Testis (tissue), 3 donors: ENCODE measurements around the gene SLC30A10. TPM values are rescaled to one million over a fixed set of nuclear protein-coding genes. Genes with fewer than 3 reads are reported as not detected.
"Not testable (repeated sequence)": the region's sequence is repeated elsewhere in the genome, so short reads cannot be mapped to it uniquely, and the experiment has no call there.

ENCODE experiments used
- DNase-seq: peaks from one replicate; pipeline ENCODE4 v3.0.0-alpha.2; 2019
- H3K27ac ChIP-seq, 2 donors: fragments of 200-600 bp; sonication (generic); one replicate each; pipeline ENCODE4 v1.5.1; 2019
- H3K27me3 ChIP-seq: fragments of 200-600 bp; sonication (generic); one replicate; pipeline ENCODE4 v1.5.1; 2019
- H3K36me3 ChIP-seq: fragments of 200-600 bp; sonication (generic); one replicate; pipeline ENCODE4 v1.5.1; 2017; ENCODE audit warnings: low read depth; ENCODE audit errors: missing control alignments
- H3K4me1 ChIP-seq: fragments of 200-600 bp; sonication (generic); one replicate; pipeline ENCODE4 v1.5.1; 2019
- H3K4me3 ChIP-seq, 2 donors: fragments of 200-600 bp; sonication (generic); one replicate each; pipeline ENCODE4 v1.5.1; 2017 to 2019
- H3K9me3 ChIP-seq: fragments of 200-600 bp; sonication (generic); one replicate; pipeline ENCODE4 v1.5.1; 2017
- POLR2A ChIP-seq: fragments of 450-650 bp; IDR thresholded peaks from one replicate; pipeline ENCODE4 v1.6.1; 2017; ENCODE audit warnings: antibody characterized with exemption, mild to moderate bottlenecking, moderate library complexity
- WGBS, 2 donors: methylation state at CpG; one replicate each; pipeline ENCODE4 v1.1.5; 2018; 5-methylcytosine and 5-hydroxymethylcytosine counted together
- intact Hi-C: fragments of 100-400 bp; cut with DNase I; formaldehyde crosslinking; loops from one replicate; pipeline ENCODE4 v1.15.1; 2023; ENCODE audit warnings: low total_unique reads
- polyA plus RNA-seq: library from polyadenylated mRNA; stranded (reverse); fragments of 350-450 nt; fragmentation: Illumina TruSeq; extraction: RNeasy Lipid Tissue Mini Kit (QIAGEN cat#74804); gene quantifications from one replicate; pipeline ENCODE4 v1.2.3, GENCODE V29; 2014; ENCODE audit warnings: low read depth, low replicate concordance; ENCODE audit not compliant: insufficient read depth
- total RNA-seq, 2 donors: library from RNA; depleted of rRNA; stranded (reverse); fragments of >200 nt; gene quantifications; one replicate each; pipeline ENCODE4 v1.2.3, GENCODE V29; 2016
- TF ChIP-seq, protein P1 (sequence below), 3 experiments: fragments of 450-650 bp in 2 of 3; fragments of 200-600 bp in 1 of 3; sonication (generic) in 1 of 3; IDR thresholded peaks; one replicate each; pipeline ENCODE4 v1.5.1; 2016 to 2019; ENCODE audit warnings: antibody characterized with exemption in 3 of 3, mild to moderate bottlenecking in 2 of 3, moderate library complexity in 1 of 3

The SLC30A10 gene
- total and polyA plus RNA-seq, 3 donors from 2014 or later, result 2.2 to 4.0 (median 2.4) TPM

DNA sequence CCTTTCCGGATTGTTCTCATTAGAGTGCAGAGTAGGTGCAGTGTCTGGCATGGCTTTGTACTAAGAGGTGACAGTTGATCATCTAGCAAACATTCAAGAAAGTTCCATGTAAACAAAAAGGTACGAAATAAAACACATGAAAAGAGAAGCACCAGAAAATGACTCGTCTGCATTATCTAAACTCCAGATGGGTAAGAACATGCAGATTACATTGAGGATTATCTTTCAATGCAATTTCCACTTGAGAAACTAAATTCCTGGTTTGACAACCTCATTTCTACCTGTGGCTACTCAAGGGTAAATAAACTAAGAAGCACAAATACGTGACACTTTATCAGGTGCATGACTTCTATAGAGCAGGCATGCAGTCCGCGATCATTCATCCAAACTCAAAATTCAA, 17.6 kb downstream of the SLC30A10 start:
- intact Hi-C loops, result no loop called here
- Histone ChIP-seq H3K4me1 (no peaks in the 10 kb centered on the region), H3K9me3 (no peaks in the 10 kb centered on the region), H3K4me3 (no peak overlapping the region), H3K36me3 (no peaks in the 10 kb centered on the region), H3K27ac (no peak overlapping the region), H3K27me3 (no peaks in the 10 kb centered on the region)
- TF ChIP-seq POLR2A, result no peak
- TF ChIP-seq, protein P1, sequence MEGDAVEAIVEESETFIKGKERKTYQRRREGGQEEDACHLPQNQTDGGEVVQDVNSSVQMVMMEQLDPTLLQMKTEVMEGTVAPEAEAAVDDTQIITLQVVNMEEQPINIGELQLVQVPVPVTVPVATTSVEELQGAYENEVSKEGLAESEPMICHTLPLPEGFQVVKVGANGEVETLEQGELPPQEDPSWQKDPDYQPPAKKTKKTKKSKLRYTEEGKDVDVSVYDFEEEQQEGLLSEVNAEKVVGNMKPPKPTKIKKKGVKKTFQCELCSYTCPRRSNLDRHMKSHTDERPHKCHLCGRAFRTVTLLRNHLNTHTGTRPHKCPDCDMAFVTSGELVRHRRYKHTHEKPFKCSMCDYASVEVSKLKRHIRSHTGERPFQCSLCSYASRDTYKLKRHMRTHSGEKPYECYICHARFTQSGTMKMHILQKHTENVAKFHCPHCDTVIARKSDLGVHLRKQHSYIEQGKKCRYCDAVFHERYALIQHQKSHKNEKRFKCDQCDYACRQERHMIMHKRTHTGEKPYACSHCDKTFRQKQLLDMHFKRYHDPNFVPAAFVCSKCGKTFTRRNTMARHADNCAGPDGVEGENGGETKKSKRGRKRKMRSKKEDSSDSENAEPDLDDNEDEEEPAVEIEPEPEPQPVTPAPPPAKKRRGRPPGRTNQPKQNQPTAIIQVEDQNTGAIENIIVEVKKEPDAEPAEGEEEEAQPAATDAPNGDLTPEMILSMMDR (IDR thresholded peaks at IDR 0.05), result no peak
- WGBS, 2 donors, result 81 to 86% methylated on average over 6 of the region's 6 CpGs
- no peak for DNase-seq

DNA sequence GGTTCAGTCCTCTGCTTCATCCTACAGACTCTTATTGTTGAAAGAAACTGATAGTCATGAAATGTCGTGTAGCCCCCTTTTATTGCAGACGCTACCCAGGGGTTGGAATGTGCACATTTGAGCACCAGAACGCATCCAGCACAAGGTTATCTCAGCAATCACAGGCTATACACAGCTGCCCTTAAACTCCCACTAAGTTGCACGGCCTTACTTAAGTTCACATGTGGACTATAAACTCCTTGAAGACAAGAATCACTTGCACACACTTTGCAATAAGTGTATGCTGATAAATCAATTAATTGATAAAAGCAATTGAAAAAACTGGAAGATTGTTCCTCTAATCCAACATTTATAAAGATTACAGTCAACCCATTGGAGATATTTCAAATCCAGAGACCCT, 18.9 kb downstream of the SLC30A10 start:
- 63 to 82% methylated on average over 4 of the region's 4 CpGs for whole genome bisulfite sequencing, 2 donors
- intact Hi-C loops, result no loop called here
- no peaks in the 10 kb centered on the region for H3K36me3 ChIP-seq

GRCh38 chr1:219908170-219908569, 20.2 kb downstream of the SLC30A10 start:
- H3K9me3 ChIP-seq, result no peaks in the 10 kb centered on the region

More for the DNA sequence above, 18.9 kb downstream of the SLC30A10 start:
- H3K9me3 ChIP-seq, result no peaks in the 10 kb centered on the region
- H3K4me1 ChIP-seq, result no peaks in the 10 kb centered on the region
- H3K27me3 ChIP-seq, result no peaks in the 10 kb centered on the region
- no peak overlapping the region for H3K27ac ChIP-seq
- DNase-seq, result no peak
- no peak overlapping the region for H3K4me3 ChIP-seq
- no peak for TF ChIP-seq POLR2A

GRCh38 chr1:219907772-219908070, 20.6 kb downstream of the SLC30A10 start:
- Histone ChIP-seq H3K9me3 (no peaks in the 10 kb centered on the region), H3K27ac (no peak overlapping the region), H3K4me1 (no peaks in the 10 kb centered on the region), H3K27me3 (no peaks in the 10 kb centered on the region), H3K36me3 (no peaks in the 10 kb centered on the region), H3K4me3 (no peak overlapping the region)
- no peak for DNase-seq
- intact Hi-C loops, result no loop called here
- WGBS, 2 donors, result 87 to 89% methylated on average over 1 of the region's 1 CpG
- no peak for TF ChIP-seq POLR2A
- TF ChIP-seq, protein P1 (IDR thresholded peaks at IDR 0.05), result no peak

More at GRCh38 chr1:219908170-219908569, 20.2 kb downstream of the SLC30A10 start:
- 90 to 92% methylated on average over 3 of the region's 3 CpGs for WGBS, 2 donors
- TF ChIP-seq, protein P1 (IDR thresholded peaks at IDR 0.05), result no peak
- no peak for TF ChIP-seq POLR2A
- DNase-seq, result no peak
- no peaks in the 10 kb centered on the region for H3K36me3 ChIP-seq
- intact Hi-C loops, result no loop called here
- H3K27ac ChIP-seq, result no peak overlapping the region
- H3K4me3 ChIP-seq, result no peak overlapping the region
- no peaks in the 10 kb centered on the region for H3K27me3 ChIP-seq
- no peaks in the 10 kb centered on the region for H3K4me1 ChIP-seq

- H3K9me3 ChIP-seq, result no peaks in the 10 kb centered on the region
- H3K27me3 ChIP-seq, result no peaks in the 10 kb centered on the region
- DNase-seq, result no peak
- intact Hi-C loops, result no loop called here
- no peaks in the 10 kb centered on the region for H3K4me1 ChIP-seq
- TF ChIP-seq POLR2A, result no peak
- TF ChIP-seq, protein P1 (IDR thresholded peaks at IDR 0.05), result no peak
- 70 to 73% methylated on average over 5 of the region's 5 CpGs for WGBS, 2 donors
- H3K27ac ChIP-seq, result no peak overlapping the region
- no peaks in the 10 kb centered on the region for H3K36me3 ChIP-seq
- H3K4me3 ChIP-seq, result no peak overlapping the region
These were observed 21.2 kb downstream of the SLC30A10 start for GRCh38 chr1:219906924-219907771.

DNA sequence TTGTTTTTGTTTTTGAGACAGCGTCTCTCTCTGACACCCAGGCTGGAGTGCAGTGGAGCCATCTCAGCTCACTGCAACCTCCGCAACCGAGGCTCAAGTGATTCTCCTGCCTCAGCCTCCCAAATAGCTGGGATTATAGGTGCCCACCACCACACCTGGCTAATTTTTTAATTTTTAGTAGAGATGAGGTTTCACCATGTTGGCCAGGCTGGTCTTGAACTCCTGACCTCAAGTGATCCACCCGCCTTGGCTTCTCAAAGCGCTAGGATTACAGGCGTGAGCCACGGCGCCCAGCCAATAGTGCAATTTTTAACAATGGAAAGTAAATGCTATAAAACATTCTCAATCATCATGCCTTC, 21.8 kb downstream of the SLC30A10 start:
- intact Hi-C loops, H3K9me3 ChIP-seq: not testable (repeated sequence)
- WGBS, 2 donors, result 92 to 96% methylated on average over 8 of the region's 8 CpGs

More for the DNA sequence above, 21.8 kb downstream of the SLC30A10 start:
- not testable (repeated sequence) for DNase-seq, H3K36me3 ChIP-seq, H3K27me3 ChIP-seq, H3K4me1 ChIP-seq, H3K27ac ChIP-seq, H3K4me3 ChIP-seq
